HUDEP-2 (cell line): ENCODE results near the gene PKNOX2.

Experiments
- DNase-seq, 76 experiments: peaks; one replicate each; lab custom pipeline; 2025; ENCODE audit not compliant: unreplicated experiment in 76 of 76; lab: John Stamatoyannopoulos, UW

Gene PKNOX2

GRCh38 chr11:125257751-125258150 lies 93.2 kb downstream of the PKNOX2 start:
- no peak for DNase-seq

GRCh38 chr11:125258291-125259032 lies 93.9 kb downstream of the PKNOX2 start:
- DNase-seq = no peak

- no peak for DNase-seq
Measured at GRCh38 chr11:125261588-125261987, 97.0 kb downstream of the PKNOX2 start.

GRCh38 chr11:125262194-125262829 lies 97.8 kb downstream of the PKNOX2 start:
- DNase-seq = no peak

GRCh38 chr11:125262830-125263218 lies 98.3 kb downstream of the PKNOX2 start:
- DNase-seq = no peak

GRCh38 chr11:125263268-125263790 lies 98.8 kb downstream of the PKNOX2 start:
- no peak for DNase-seq

GRCh38 chr11:125264100-125265022 lies 99.8 kb downstream of the PKNOX2 start:
- DNase-seq = no peak

GRCh38 chr11:125267548-125267947 lies 103.0 kb downstream of the PKNOX2 start:
- no peak for DNase-seq

GRCh38 chr11:125268611-125269010 lies 104.1 kb downstream of the PKNOX2 start:
- no peak for DNase-seq

- no peak for DNase-seq
Measured at GRCh38 chr11:125270106-125270505, 105.6 kb downstream of the PKNOX2 start.

GRCh38 chr11:125270711-125271110 lies 106.2 kb downstream of the PKNOX2 start:
- no peak for DNase-seq

- no peak for DNase-seq
Measured at GRCh38 chr11:125271483-125272091, 107.0 kb downstream of the PKNOX2 start.

GRCh38 chr11:125272092-125272491 lies 107.5 kb downstream of the PKNOX2 start:
- DNase-seq = no peak

GRCh38 chr11:125272821-125273220 lies 108.3 kb downstream of the PKNOX2 start:
- DNase-seq = no peak

GRCh38 chr11:125273519-125274000 lies 109.0 kb downstream of the PKNOX2 start:
- peak in 4 of 76 experiments; percentile 1 to 7 (median 6) for DNase-seq

- no peak for DNase-seq
Measured at GRCh38 chr11:125274309-125274708, 109.8 kb downstream of the PKNOX2 start.

GRCh38 chr11:125274774-125275173 lies 110.2 kb downstream of the PKNOX2 start:
- no peak for DNase-seq

- DNase-seq = no peak
Measured at GRCh38 chr11:125275905-125276618, 111.5 kb downstream of the PKNOX2 start.

- DNase-seq = no peak
Measured at GRCh38 chr11:125276619-125276976, 112.0 kb downstream of the PKNOX2 start.
